Gastrocnemius medialis (tissue), 4 donors: ENCODE results near the gene SMARCD2. TPM values are rescaled to one million over a fixed set of nuclear protein-coding genes. Genes with fewer than 3 reads are reported as not detected.

Source experiments
- ATAC-seq, 2 donors: fragments of 150-250 bp; one replicate each; pipeline ENCODE4 v1.9.1; 2016
- DNase-seq, 2 donors: peaks; one replicate each; pipeline ENCODE4 v3.0.0-alpha.2; 2019
- H3K27ac ChIP-seq, 4 donors: fragments of 200-600 bp; sonication (generic); 1 replicate in 1 of 4; 2 replicates in 3 of 4; pipeline ENCODE4 v1.5.1; 2016 to 2018; ENCODE audit warnings: mild to moderate bottlenecking in 2 of 4, moderate library complexity in 1 of 4
- H3K27me3 ChIP-seq, 3 donors: fragments of 200-600 bp; sonication (generic) in 2 of 3; 1 replicate in 1 of 3; 2 replicates in 2 of 3; pipeline versions ENCODE4 v1.5.1 to v1.6.0; 2016 to 2019; ENCODE audit warnings: mild to moderate bottlenecking in 1 of 3, moderate library complexity in 1 of 3
- H3K36me3 ChIP-seq, 2 donors: fragments of 200-600 bp; sonication (generic) in 1 of 2; one replicate each; pipeline ENCODE4 v1.5.1; 2017 to 2018
- H3K4me1 ChIP-seq, 2 donors: fragments of 200-600 bp; sonication (generic) in 1 of 2; one replicate each; pipeline ENCODE4 v1.5.1; 2016 to 2017; ENCODE audit warnings: mild to moderate bottlenecking in 2 of 2
- H3K4me3 ChIP-seq, 4 donors: fragments of 200-600 bp; sonication (generic) in 3 of 4; 1 replicate in 1 of 4; 2 replicates in 3 of 4; pipeline ENCODE4 v1.5.1; 2016 to 2019; ENCODE audit warnings: mild to moderate bottlenecking in 2 of 4
- H3K9me3 ChIP-seq, 3 donors: fragments of 200-600 bp; sonication (generic) in 2 of 3; 1 replicate in 1 of 3; 2 replicates in 2 of 3; pipeline ENCODE4 v1.5.1; 2016 to 2019
- POLR2A ChIP-seq, 2 donors: fragments of 450-650 bp; IDR thresholded peaks; one replicate each; pipeline ENCODE4 v1.6.1; 2017; ENCODE audit warnings: antibody characterized with exemption in 2 of 2, mild to moderate bottlenecking in 2 of 2, moderate library complexity in 2 of 2
- in situ Hi-C, 4 donors: fragments of 200-750 bp; cut with MboI; loops; one replicate each; pipeline versions ENCODE4 v1.15.0 to v1.8.0; 2017; ENCODE audit warnings: low sequenced_read_pairs in 4 of 4
- intact Hi-C: fragments of 100-400 bp; cut with DNase I; formaldehyde crosslinking; loops from one replicate; pipeline ENCODE4 v1.15.1; 2023; ENCODE audit warnings: low total_unique reads
- total RNA-seq, 4 donors: library from RNA; depleted of rRNA; stranded (reverse); fragments of >200 nt; gene quantifications; one replicate each; pipeline versions ENCODE4 v1.1.0 to v1.2.3, GENCODE V29; 2016
- TF ChIP-seq, protein P1 (sequence below), 5 experiments: fragments of 450-650 bp in 3 of 5; fragments of 200-600 bp in 2 of 5; sonication (generic) in 2 of 5; IDR thresholded peaks in 4 of 5; conservative IDR thresholded peaks in 1 of 5; 1 replicate in 4 of 5; 2 replicates in 1 of 5; pipeline ENCODE4 v1.5.1; 2016 to 2019; ENCODE audit warnings: antibody characterized with exemption in 5 of 5, mild to moderate bottlenecking in 3 of 5, moderate library complexity in 3 of 5

SMARCD2 gene
- total RNA-seq, 4 donors from 2014 or later = 30.2 to 64.3 (median 44.9) TPM

GRCh38 chr17:63792055-63792729 lies 50.3 kb downstream of the SMARCD2 start:
- intact Hi-C loops (no loop called here), in situ Hi-C loops (no loop called here)
- Histone ChIP-seq H3K27me3 (no peaks in the 10 kb centered on the region), H3K4me3 (no peak overlapping the region), H3K4me1 (no peaks in the 10 kb centered on the region), H3K36me3 (peaks cover 0 to 96% of the 10 kb centered on the region in 2 donors), H3K27ac (no peak overlapping the region), H3K9me3 (no peaks in the 10 kb centered on the region)
- no peak for TF ChIP-seq POLR2A (IDR thresholded peaks at IDR 0.05)
- TF ChIP-seq, protein P1, sequence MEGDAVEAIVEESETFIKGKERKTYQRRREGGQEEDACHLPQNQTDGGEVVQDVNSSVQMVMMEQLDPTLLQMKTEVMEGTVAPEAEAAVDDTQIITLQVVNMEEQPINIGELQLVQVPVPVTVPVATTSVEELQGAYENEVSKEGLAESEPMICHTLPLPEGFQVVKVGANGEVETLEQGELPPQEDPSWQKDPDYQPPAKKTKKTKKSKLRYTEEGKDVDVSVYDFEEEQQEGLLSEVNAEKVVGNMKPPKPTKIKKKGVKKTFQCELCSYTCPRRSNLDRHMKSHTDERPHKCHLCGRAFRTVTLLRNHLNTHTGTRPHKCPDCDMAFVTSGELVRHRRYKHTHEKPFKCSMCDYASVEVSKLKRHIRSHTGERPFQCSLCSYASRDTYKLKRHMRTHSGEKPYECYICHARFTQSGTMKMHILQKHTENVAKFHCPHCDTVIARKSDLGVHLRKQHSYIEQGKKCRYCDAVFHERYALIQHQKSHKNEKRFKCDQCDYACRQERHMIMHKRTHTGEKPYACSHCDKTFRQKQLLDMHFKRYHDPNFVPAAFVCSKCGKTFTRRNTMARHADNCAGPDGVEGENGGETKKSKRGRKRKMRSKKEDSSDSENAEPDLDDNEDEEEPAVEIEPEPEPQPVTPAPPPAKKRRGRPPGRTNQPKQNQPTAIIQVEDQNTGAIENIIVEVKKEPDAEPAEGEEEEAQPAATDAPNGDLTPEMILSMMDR (IDR thresholded peaks at IDR 0.05 in 4 of 5, conservative IDR thresholded peaks at IDR 0.05 in 1 of 5) = no peak
- DNase-seq (no peak), ATAC-seq (no peak)

DNA sequence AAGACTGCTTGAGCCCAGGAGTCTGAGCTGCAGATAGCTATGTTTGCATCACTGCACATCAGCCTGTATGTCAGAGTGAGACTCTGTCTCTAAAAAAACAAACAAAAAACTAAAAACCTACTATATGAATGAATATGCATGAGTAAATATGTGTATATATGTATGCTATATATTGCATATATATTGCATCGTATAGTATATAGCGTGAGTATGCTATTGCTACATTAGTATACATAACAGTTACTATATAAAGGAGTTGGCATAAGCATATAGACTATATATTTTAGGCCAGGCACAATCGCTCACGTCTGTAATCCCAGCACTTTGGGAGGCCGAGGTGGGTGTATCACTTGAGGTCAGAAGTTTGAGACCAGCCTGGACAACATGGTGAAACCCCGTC lies 52.4 kb downstream of the SMARCD2 start:
- no peak for DNase-seq
- H3K27ac ChIP-seq = no peak overlapping the region
- no peaks in the 10 kb centered on the region for H3K27me3 ChIP-seq
- intact Hi-C loops = no loop called here
- in situ Hi-C loops = no loop called here
- TF ChIP-seq POLR2A (IDR thresholded peaks at IDR 0.05) = no peak
- TF ChIP-seq, protein P1 (IDR thresholded peaks at IDR 0.05 in 4 of 5, conservative IDR thresholded peaks at IDR 0.05 in 1 of 5) = no peak
- H3K4me3 ChIP-seq = no peak overlapping the region
- no peaks in the 10 kb centered on the region for H3K9me3 ChIP-seq
- H3K36me3 ChIP-seq = peaks cover 0 to 81% of the 10 kb centered on the region in 2 donors
- H3K4me1 ChIP-seq = peaks cover 9 to 13% of the 10 kb centered on the region in 2 donors
- no peak for ATAC-seq

GRCh38 chr17:63786971-63787711 lies 55.3 kb downstream of the SMARCD2 start:
- Histone ChIP-seq H3K27me3 (no peaks in the 10 kb centered on the region), H3K27ac (peak overlapping the region in 1 of 4 donors; percentile 68), H3K4me1 (peaks cover 11 to 15% of the 10 kb centered on the region in 2 donors), H3K36me3 (peaks cover 0 to 57% of the 10 kb centered on the region in 2 donors), H3K9me3 (no peaks in the 10 kb centered on the region), H3K4me3 (no peak overlapping the region)
- intact Hi-C loops (no loop called here), in situ Hi-C loops (loop anchor here in 1 of 4 donors (5.0 kb wide), 1 partner anchor 50 kb away; no protein-coding TSS in a partner anchor)
- no peak for TF ChIP-seq POLR2A (IDR thresholded peaks at IDR 0.05)
- TF ChIP-seq, protein P1 (IDR thresholded peaks at IDR 0.05 in 4 of 5, conservative IDR thresholded peaks at IDR 0.05 in 1 of 5) = no peak
- ATAC-seq (no peak), DNase-seq (no peak)

- ATAC-seq (no peak), DNase-seq (no peak)
- H3K9me3 ChIP-seq = no peaks in the 10 kb centered on the region
- peaks cover 15% of the 10 kb centered on the region in 2 donors for H3K4me1 ChIP-seq
- H3K36me3 ChIP-seq = peaks cover 0 to 46% of the 10 kb centered on the region in 2 donors
- in situ Hi-C loops (loop anchor here in 1 of 4 donors (5.0 kb wide), 1 partner anchor 49 kb away; no protein-coding TSS in a partner anchor), intact Hi-C loops (no loop called here)
- H3K27ac ChIP-seq = peak overlapping the region; percentile 57 to 71 (median 63)
- no peaks in the 10 kb centered on the region for H3K27me3 ChIP-seq
- TF ChIP-seq, protein P1 (IDR thresholded peaks at IDR 0.05 in 4 of 5, conservative IDR thresholded peaks at IDR 0.05 in 1 of 5) = no peak
- no peak for TF ChIP-seq POLR2A (IDR thresholded peaks at IDR 0.05)
- H3K4me3 ChIP-seq = no peak overlapping the region
Measured at GRCh38 chr17:63786117-63786516, 56.4 kb downstream of the SMARCD2 start.
